Liver (tissue), 3 donors: Measurements from ENCODE around the gene MAPT.
A peak's percentile ranks its signal among the peaks of the same experiment; 100 is the strongest.

Experiments
- CTCF ChIP-seq: fragments of 150-350 bp; IDR thresholded peaks from 2 replicates; pipeline ENCODE4 v1.5.1; 2017; ENCODE audit warnings: improper control_type of control experiment, low read depth, low read length; ENCODE audit not compliant: missing input control
- FOXA1 ChIP-seq: IDR thresholded peaks from 2 replicates; pipeline ENCODE4 v1.6.1; 2016; ENCODE audit warnings: antibody characterized with exemption
- RAD21 ChIP-seq, 2 donors: IDR thresholded peaks; 2 replicates each; pipeline ENCODE4 v1.6.1; 2016; ENCODE audit warnings: antibody characterized with exemption in 2 of 2, mild to moderate bottlenecking in 2 of 2
- YY1 ChIP-seq: IDR thresholded peaks from 2 replicates; pipeline ENCODE4 v1.6.1; 2016; ENCODE audit warnings: antibody characterized with exemption, mild to moderate bottlenecking
- donor health status: healthy.
- donor health status: healthy.

- TF ChIP-seq CTCF = peak; percentile 96
- TF ChIP-seq RAD21 (IDR thresholded peaks at IDR 0.05) = peak; percentile 19 to 40
- TF ChIP-seq FOXA1 = no peak
- TF ChIP-seq YY1 = no peak
Observed at GRCh38 chr17:45894022-45894784, at the start of gene MAPT.
